MM.1S (cell line): ENCODE results near the gene ATP23.
A peak's percentile ranks its signal among the peaks of the same experiment; 100 is the strongest.

Experiments used
- DNase-seq: peaks from one replicate; pipeline ENCODE4 v3.0.0-alpha.2; 2015
- H2AFZ ChIP-seq: fragments of 300-600 bp; sonication (generic); 2 replicates; pipeline ENCODE4 v1.6.0; 2016; ENCODE audit warnings: antibody characterized with exemption, low read length
- H3F3A ChIP-seq: fragments of 300-600 bp; sonication (generic); 2 replicates; pipeline ENCODE4 v1.6.1; 2016; ENCODE audit warnings: mild to moderate bottlenecking, antibody characterized with exemption, low read length, moderate library complexity, mixed read lengths; ENCODE audit not compliant: insufficient read depth
- H3K27ac ChIP-seq: fragments of 300-600 bp; sonication (generic); 2 replicates; pipeline ENCODE4 v1.5.1; 2016; ENCODE audit warnings: mild to moderate bottlenecking, low read length
- H3K27me3 ChIP-seq: fragments of 300-600 bp; sonication (generic); replicated peaks from 2 replicates; pipeline ENCODE4 v1.6.0; 2016; ENCODE audit warnings: low read length; ENCODE audit not compliant: insufficient read depth
- H3K36me3 ChIP-seq: fragments of 300-600 bp; sonication (generic); replicated peaks from 2 replicates; pipeline ENCODE4 v1.6.1; 2016; ENCODE audit warnings: mild to moderate bottlenecking, low read length, mixed read lengths; ENCODE audit not compliant: insufficient read depth
- H3K4me1 ChIP-seq: fragments of 300-600 bp; sonication (generic); 2 replicates; pipeline ENCODE4 v1.6.1; 2016; ENCODE audit warnings: low read length, mixed read lengths
- H3K4me2 ChIP-seq: fragments of 300-600 bp; sonication (generic); 2 replicates; pipeline ENCODE4 v1.6.0; 2016; ENCODE audit warnings: low read depth, low read length
- H3K4me3 ChIP-seq: fragments of 300-600 bp; sonication (generic); 2 replicates; pipeline ENCODE4 v1.5.1; 2016; ENCODE audit warnings: low read length, mixed read lengths
- H3K79me2 ChIP-seq: fragments of 300-600 bp; sonication (generic); 2 replicates; pipeline ENCODE4 v1.6.1; 2016; ENCODE audit warnings: mixed run types, low read length, mixed read lengths
- H3K9ac ChIP-seq: fragments of 300-600 bp; sonication (generic); 2 replicates; pipeline ENCODE4 v1.6.1; 2016; ENCODE audit warnings: low read length, mixed read lengths
- H3K9me2 ChIP-seq: fragments of 300-600 bp; sonication (generic); replicated peaks from 2 replicates; pipeline ENCODE4 v1.6.1; 2016; ENCODE audit warnings: mild to moderate bottlenecking, low read length, mixed read lengths; ENCODE audit not compliant: insufficient read depth
- H3K9me3 ChIP-seq: fragments of 300-600 bp; sonication (generic); replicated peaks from 2 replicates; pipeline ENCODE4 v1.6.1; 2016; ENCODE audit warnings: mild to moderate bottlenecking, low read length, mixed read lengths; ENCODE audit not compliant: insufficient read depth
- H4K20me1 ChIP-seq: fragments of 300-600 bp; sonication (generic); 2 replicates; pipeline ENCODE4 v1.6.1; 2016; ENCODE audit warnings: mild to moderate bottlenecking, low read length, moderate library complexity, mixed read lengths; ENCODE audit not compliant: insufficient read depth
- CTCF ChIP-seq: fragments of 300-600 bp; sonication (generic); IDR thresholded peaks from 2 replicates; pipeline ENCODE4 v1.5.1; 2016; ENCODE audit warnings: antibody characterized with exemption, low read length, mixed read lengths
- EZH2 ChIP-seq: fragments of 300-600 bp; sonication (generic); optimal IDR thresholded peaks from 2 replicates; pipeline ENCODE3; 2017; ENCODE audit warnings: low read depth, mild to moderate bottlenecking, antibody characterized with exemption, low read length, mixed read lengths
- EZH2phosphoT487 ChIP-seq: fragments of 300-600 bp; sonication (generic); IDR thresholded peaks from 2 replicates; pipeline ENCODE4 v1.6.1; 2018; ENCODE audit warnings: antibody characterized with exemption, low read length

ATP23 gene

GRCh38 chr12:57904848-57905811 lies 36.2 kb upstream of the ATP23 start:
- H3K36me3 ChIP-seq = no peaks in the 10 kb centered on the region
- no peaks in the 10 kb centered on the region for H3K79me2 ChIP-seq
- DNase-seq = peak; percentile 84
- TF ChIP-seq EZH2 = no peak
- TF ChIP-seq CTCF = peak; percentile 100
- peak overlapping the region; percentile 52 for H2AFZ ChIP-seq
- no peak overlapping the region for H3K27ac ChIP-seq
- H3K9me3 ChIP-seq = no peaks in the 10 kb centered on the region
- no peak overlapping the region for H3K9ac ChIP-seq
- no peaks in the 10 kb centered on the region for H3F3A ChIP-seq
- H3K4me3 ChIP-seq = no peak overlapping the region
- H4K20me1 ChIP-seq = no peaks in the 10 kb centered on the region
- no peaks in the 10 kb centered on the region for H3K27me3 ChIP-seq
- H3K4me2 ChIP-seq = peak overlapping the region; percentile 43; the same call in 1 of the 2 replicates
- no peaks in the 10 kb centered on the region for H3K9me2 ChIP-seq
- H3K4me1 ChIP-seq = peaks cover 5% of the 10 kb centered on the region

- H3F3A ChIP-seq = no peaks in the 10 kb centered on the region
- no peaks in the 10 kb centered on the region for H3K36me3 ChIP-seq
- no peaks in the 10 kb centered on the region for H3K79me2 ChIP-seq
- H4K20me1 ChIP-seq = no peaks in the 10 kb centered on the region
- H3K9ac ChIP-seq = no peak overlapping the region
- no peak for TF ChIP-seq EZH2phosphoT487
- no peak for TF ChIP-seq CTCF
- no peak for TF ChIP-seq EZH2
- no peak overlapping the region for H2AFZ ChIP-seq
- H3K9me3 ChIP-seq = no peaks in the 10 kb centered on the region
- H3K27ac ChIP-seq = no peak overlapping the region
- H3K9me2 ChIP-seq = no peaks in the 10 kb centered on the region
- H3K4me1 ChIP-seq = no peaks in the 10 kb centered on the region; the same call in 1 of the 2 replicates
- no peak for DNase-seq
- H3K4me2 ChIP-seq = no peak overlapping the region
- no peaks in the 10 kb centered on the region for H3K27me3 ChIP-seq
- no peak overlapping the region for H3K4me3 ChIP-seq
Measured at GRCh38 chr12:57905812-57906475, 35.4 kb upstream of the ATP23 start.

- Histone ChIP-seq H3K27ac (no peak overlapping the region), H3F3A (no peaks in the 10 kb centered on the region), H3K4me2 (no peak overlapping the region), H3K4me1 (no peaks in the 10 kb centered on the region; the same call in 1 of the 2 replicates), H3K27me3 (no peaks in the 10 kb centered on the region), H3K4me3 (no peak overlapping the region), H3K9me3 (no peaks in the 10 kb centered on the region), H2AFZ (no peak overlapping the region), H3K9ac (no peak overlapping the region), H4K20me1 (no peaks in the 10 kb centered on the region), H3K36me3 (no peaks in the 10 kb centered on the region), H3K79me2 (no peaks in the 10 kb centered on the region), H3K9me2 (no peaks in the 10 kb centered on the region)
- TF ChIP-seq EZH2 = no peak
- TF ChIP-seq EZH2phosphoT487 = no peak
- TF ChIP-seq CTCF = no peak
- DNase-seq = no peak
Measured at GRCh38 chr12:57906821-57907220, 34.5 kb upstream of the ATP23 start.
